ENCODE data around the gene IQCE. TPM values are rescaled to one million over a fixed set of nuclear protein-coding genes. Genes with fewer than 3 reads are reported as not detected.
A peak's percentile ranks its signal among the peaks of the same experiment; 100 is the strongest.

Gene IQCE
- total RNA-seq, 3 donors from 2014 or later (not counting 1 experiment from before 2014, with no cell fraction given): 9.6 to 13.5 (median 11.3) TPM

GRCh38 chr7:2583798-2584580 is 25.2 kb downstream of the IQCE start:
- Mint-ChIP-seq H3K36me3 (no peaks in the 10 kb centered on the region), H3K4me3 (no peak overlapping the region), H3K27ac (no peak overlapping the region), H3K9me3 (no peaks in the 10 kb centered on the region), H3K4me1 (peaks cover 0 to 4% of the 10 kb centered on the region in 2 donors), H3K27me3 (ENCODE audit: low read depth in 2 of 2) (no peaks in the 10 kb centered on the region)
- Histone ChIP-seq H3K27ac (ENCODE audit: low read length) (no peak overlapping the region), H3K36me3 (ENCODE audit: control insufficient read depth, insufficient read depth, low read length) (no peaks in the 10 kb centered on the region), H3K9me3 (ENCODE audit: control insufficient read depth, insufficient read depth, low read length) (no peaks in the 10 kb centered on the region), H3K4me3 (ENCODE audit: low read length) (no peak overlapping the region), H3K27me3 (ENCODE audit: control insufficient read depth, insufficient read depth, low read length) (no peaks in the 10 kb centered on the region), H3K4me1 (ENCODE audit: control insufficient read depth, insufficient read depth, low read length) (no peaks in the 10 kb centered on the region)
- WGBS (ENCODE audit: insufficient coverage): 87% methylated on average over 40 of the region's 54 CpGs
- TF ChIP-seq CTCF (IDR thresholded peaks at IDR 0.05): no peak
- peak in 1 of 3 donors; percentile 37 for ATAC-seq
- intact Hi-C loops (cut with micrococcal nuclease): no loop called here
- no peak for DNase-seq

GRCh38 chr7:2585446-2585845 is 26.7 kb downstream of the IQCE start:
- 90% methylated on average over 19 of the region's 19 CpGs for WGBS (ENCODE audit: insufficient coverage)
- DNase-seq: no peak
- H3K4me1 ChIP-seq (ENCODE audit: control insufficient read depth, insufficient read depth, low read length): no peaks in the 10 kb centered on the region

GRCh38 chr7:2586326-2587020 is 27.7 kb downstream of the IQCE start:
- Mint-ChIP-seq H3K27me3 (ENCODE audit: low read depth in 2 of 2) (no peaks in the 10 kb centered on the region), H3K4me3 (no peak overlapping the region), H3K36me3 (no peaks in the 10 kb centered on the region), H3K9me3 (no peaks in the 10 kb centered on the region), H3K4me1 (peaks cover 0 to 4% of the 10 kb centered on the region in 2 donors), H3K27ac (no peak overlapping the region)
- Histone ChIP-seq H3K4me1 (ENCODE audit: control insufficient read depth, insufficient read depth, low read length) (no peaks in the 10 kb centered on the region), H3K9me3 (ENCODE audit: control insufficient read depth, insufficient read depth, low read length) (no peaks in the 10 kb centered on the region), H3K27me3 (ENCODE audit: control insufficient read depth, insufficient read depth, low read length) (no peaks in the 10 kb centered on the region), H3K4me3 (ENCODE audit: low read length) (no peak overlapping the region), H3K27ac (ENCODE audit: low read length) (no peak overlapping the region), H3K36me3 (ENCODE audit: control insufficient read depth, insufficient read depth, low read length) (no peaks in the 10 kb centered on the region)
- intact Hi-C loops (cut with micrococcal nuclease): no loop called here
- DNase-seq (no peak), ATAC-seq (no peak)
- no peak for TF ChIP-seq CTCF (IDR thresholded peaks at IDR 0.05)
- 92% methylated on average over 24 of the region's 24 CpGs for WGBS (ENCODE audit: insufficient coverage)

More at GRCh38 chr7:2585446-2585845, 26.7 kb downstream of the IQCE start:
- Histone ChIP-seq H3K36me3 (ENCODE audit: control insufficient read depth, insufficient read depth, low read length) (no peaks in the 10 kb centered on the region), H3K27ac (ENCODE audit: low read length) (no peak overlapping the region), H3K4me3 (ENCODE audit: low read length) (no peak overlapping the region), H3K27me3 (ENCODE audit: control insufficient read depth, insufficient read depth, low read length) (no peaks in the 10 kb centered on the region), H3K9me3 (ENCODE audit: control insufficient read depth, insufficient read depth, low read length) (no peaks in the 10 kb centered on the region)
- H3K27ac Mint-ChIP-seq: no peak overlapping the region
- no peaks in the 10 kb centered on the region for H3K27me3 Mint-ChIP-seq (ENCODE audit: low read depth in 2 of 2)
- no peaks in the 10 kb centered on the region for H3K36me3 Mint-ChIP-seq
- intact Hi-C loops (cut with micrococcal nuclease): no loop called here
- no peak overlapping the region for H3K4me3 Mint-ChIP-seq
- TF ChIP-seq CTCF (IDR thresholded peaks at IDR 0.05): no peak
- H3K9me3 Mint-ChIP-seq: no peaks in the 10 kb centered on the region
- H3K4me1 Mint-ChIP-seq: peaks cover 0 to 4% of the 10 kb centered on the region in 2 donors
- ATAC-seq: no peak

All from natural killer cell (primary cell).